GM19239 (cell line): ENCODE results near the gene PGAP3.

ENCODE experiments used
- DNase-seq: peaks from one replicate; pipeline ENCODE4 v3.0.0; 2011; ENCODE audit warnings: low spot score; ENCODE audit not compliant: insufficient read length
- FAIRE-seq: peaks from 2 replicates; lab custom pipeline; 2011; peaks lifted over from hg19 to GRCh38; lab: Jason Lieb, UNC

The PGAP3 gene

DNA sequence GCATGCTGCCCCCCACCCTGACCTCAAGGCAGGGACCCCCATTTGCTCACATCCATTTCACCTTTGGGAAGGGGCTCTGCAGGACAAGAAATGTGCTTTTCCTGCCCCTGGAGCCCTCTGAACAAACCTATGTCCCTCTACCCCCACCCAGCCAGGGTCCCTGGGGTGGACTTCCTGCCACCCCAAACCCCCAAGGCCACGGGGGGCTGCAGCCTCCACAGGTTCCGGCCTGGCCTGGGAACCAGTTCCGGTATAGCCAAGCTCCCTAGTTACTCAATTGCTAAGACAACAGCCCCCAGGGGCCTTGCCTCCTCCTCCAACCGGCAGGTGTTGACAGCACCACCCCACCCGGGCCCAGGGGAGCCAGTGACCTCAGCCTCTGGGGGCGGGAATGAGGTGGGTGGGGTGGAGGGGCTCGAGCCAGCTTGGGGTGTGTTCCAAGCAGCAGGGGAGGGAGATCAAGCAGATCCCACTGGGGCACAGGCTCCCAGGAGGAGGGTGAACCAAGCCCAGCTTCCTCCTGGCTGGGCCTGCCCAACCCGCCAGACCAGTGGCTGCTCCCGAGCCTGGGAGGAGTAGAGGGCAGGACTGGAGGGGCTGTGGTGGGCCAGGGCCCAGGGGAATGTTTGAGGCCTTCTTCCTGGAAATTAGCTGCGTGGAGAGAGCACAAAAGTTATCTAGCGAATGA, 13.0 kb downstream of the PGAP3 start:
- DNase-seq (no peak), FAIRE-seq (peak; percentile 53)

DNA sequence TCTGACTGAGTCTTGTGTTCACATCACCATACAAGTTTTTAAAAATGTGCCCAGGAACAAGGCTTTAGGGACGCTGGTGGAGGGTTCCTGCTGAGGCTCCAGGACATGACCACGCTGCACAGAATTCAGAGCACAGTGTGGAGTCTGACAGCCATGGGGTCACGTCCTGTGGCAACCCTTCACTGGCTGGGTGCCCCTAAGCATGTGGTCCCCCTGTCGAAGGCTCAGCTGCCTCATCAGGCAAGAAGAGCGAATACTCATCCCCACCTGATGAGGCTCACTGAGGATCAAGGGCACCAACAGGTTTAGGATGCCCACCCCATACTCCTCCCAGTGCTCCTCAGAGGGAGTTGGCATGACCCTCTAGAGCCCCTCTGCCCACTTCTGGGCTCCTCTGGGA, 13.7 kb downstream of the PGAP3 start:
- DNase-seq (no peak), FAIRE-seq (no peak)

DNA sequence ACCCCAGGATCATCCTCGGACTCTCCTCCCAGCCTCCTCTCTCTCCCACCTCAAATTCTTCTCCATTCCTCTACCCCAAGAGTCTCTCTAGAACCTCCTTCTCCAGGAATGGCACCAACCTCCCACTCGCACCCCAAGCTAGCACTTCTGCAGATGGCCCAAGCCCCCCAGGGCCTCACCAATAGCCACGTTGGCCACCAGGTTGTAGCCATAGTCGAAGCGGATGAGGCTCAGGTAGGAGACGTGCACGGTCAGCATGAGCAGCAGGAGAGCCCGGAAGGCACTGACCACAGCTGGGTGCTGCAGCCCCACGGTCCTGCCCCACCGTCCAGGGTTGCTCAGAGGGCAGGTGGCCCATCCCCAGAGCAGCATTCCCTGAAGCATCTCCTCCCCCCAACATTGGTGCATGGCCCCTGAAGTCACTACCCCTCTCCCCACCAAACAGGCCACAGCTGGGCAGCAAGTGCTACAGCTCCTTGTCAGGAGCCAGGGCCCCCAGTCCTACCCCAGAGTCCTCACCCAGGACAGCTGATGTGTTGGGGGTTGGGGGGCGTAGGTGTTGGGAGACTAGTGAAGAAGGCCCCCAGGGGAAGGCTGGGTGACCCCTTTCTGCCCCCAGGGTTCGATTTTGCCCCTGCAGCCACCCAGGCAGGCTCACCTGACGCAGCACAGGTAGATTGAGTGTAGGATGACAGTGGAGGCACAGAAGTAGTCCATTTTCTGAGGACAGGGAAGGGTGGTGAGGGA, 14.3 kb downstream of the PGAP3 start:
- no peak for DNase-seq
- no peak for FAIRE-seq

DNA sequence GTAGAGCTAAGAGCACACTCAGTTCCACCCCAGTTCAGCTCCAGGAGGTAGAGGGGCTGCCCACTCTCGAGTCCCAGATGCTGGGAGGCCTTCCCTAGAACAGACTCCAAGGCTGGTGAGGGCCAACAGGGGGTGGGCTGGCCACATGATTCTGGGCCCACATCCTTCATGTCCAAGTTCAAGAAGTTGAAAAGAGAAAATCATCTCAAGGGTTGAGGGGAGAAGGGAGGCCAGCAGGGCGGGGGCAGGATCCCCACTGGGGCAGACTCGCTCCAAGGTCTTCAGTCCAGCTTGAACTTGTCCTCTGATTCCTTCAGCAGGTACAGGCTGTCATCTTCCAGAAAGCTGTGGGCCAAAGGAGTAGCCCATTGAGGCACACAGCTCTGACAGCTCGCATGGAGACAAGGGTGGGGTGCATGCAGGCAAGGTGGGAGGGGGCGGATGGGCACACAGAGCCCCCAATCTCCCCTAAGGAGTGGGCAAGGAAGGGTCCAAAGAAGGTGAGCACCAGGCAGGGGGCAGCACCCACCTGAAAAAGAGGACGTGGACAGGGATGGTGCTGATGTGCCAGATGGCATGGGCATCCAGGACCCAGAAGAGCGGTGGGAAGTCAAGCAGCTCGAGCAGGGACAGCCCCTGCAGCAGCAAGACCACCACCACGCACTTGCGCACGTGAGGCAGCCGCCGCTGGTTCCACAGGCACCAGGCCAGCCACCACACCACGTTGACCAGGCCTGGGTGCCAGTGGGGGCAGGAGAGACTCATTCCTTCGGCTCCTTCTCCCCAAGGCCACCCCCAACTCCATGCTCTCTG, 15.1 kb downstream of the PGAP3 start:
- FAIRE-seq (no peak), DNase-seq (no peak)

DNA sequence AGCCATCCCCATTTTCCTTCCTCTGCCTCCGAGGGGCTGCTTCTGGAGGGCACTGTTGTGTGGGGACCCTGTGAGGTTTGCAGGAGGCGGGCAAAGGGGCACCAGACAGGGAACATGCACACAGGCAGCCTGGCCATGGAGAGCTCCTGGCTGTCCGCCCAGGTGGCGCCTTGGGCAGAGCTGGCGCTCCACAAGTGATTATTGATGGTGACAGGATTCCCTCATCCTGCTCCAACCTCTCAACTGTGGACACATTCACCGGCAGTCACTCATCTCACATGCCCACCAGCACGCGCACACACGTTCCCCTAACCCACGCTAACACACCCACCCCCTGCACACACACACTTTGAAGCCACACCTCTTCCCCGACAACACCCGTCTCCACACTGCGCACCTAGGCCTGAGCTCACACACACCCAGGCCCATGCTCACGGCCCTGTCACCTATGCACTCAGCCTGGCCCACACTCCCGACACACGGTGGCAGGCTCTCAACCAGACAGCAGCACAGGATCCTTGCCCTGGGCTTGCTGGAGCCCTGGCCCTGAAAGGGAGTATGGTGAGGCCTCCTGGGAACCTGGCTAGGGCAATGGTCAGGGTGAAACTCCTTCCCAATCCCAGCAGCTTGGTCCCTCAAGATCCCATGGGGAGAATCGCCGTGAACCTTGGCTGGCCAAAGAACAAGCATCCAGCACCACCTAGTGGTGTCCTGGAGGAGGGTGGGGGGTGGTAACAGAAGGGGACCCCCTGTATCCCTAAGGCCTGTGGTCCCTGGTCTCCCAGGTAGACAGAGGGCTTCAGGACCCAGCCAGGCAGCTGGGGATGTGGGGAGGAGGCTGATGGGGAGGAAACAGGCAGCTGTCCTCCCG, 16.0 kb downstream of the PGAP3 start:
- DNase-seq, result no peak
- no peak for FAIRE-seq

DNA sequence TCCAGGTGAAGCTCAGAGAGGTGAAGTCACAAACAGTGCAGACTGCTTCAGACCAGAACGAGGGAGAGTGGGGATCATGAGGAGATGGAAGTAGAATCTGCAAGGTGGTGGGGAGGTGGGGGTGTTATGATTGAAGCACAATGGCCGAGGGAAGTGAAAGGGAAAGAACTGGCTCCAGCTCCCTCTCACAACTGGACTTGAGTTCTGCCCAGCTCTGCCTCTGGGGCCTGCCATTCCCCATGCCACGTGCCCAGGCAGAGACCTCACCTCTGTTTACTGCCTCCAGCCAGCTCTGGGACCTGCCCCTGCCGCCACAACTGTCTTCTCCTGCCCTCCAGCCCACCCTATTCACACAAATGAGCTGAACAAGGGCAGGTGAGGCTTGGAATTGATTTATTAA, 17.1 kb downstream of the PGAP3 start:
- no peak for DNase-seq
- FAIRE-seq, result no peak

DNA sequence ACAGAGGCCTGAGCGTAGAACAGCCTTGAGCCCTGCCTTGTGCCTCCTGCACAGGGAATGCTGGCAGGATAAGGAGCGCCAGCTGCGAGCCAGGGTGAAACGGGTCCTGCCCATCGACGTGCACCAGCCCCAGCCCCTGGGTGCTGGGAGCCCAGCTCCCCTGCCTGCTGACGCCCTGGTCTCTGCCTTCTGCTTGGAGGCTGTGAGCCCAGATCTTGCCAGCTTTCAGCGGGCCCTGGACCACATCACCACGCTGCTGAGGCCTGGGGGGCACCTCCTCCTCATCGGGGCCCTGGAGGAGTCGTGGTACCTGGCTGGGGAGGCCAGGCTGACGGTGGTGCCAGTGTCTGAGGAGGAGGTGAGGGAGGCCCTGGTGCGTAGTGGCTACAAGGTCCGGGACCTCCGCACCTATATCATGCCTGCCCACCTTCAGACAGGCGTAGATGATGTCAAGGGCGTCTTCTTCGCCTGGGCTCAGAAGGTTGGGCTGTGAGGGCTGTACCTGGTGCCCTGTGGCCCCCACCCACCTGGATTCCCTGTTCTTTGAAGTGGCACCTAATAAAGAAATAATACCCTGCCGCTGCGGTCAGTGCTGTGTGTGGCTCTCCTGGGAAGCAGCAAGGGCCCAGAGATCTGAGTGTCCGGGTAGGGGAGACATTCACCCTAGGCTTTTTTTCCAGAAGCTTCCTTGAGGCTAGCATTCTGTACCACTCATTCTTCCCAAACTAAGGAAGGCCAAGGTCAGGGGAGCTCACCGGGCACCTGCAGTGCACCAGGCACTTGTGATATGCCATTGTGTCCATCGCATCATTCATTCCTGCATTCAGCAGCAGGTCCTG, 17.7 kb downstream of the PGAP3 start:
- DNase-seq (no peak), FAIRE-seq (no peak)

DNA sequence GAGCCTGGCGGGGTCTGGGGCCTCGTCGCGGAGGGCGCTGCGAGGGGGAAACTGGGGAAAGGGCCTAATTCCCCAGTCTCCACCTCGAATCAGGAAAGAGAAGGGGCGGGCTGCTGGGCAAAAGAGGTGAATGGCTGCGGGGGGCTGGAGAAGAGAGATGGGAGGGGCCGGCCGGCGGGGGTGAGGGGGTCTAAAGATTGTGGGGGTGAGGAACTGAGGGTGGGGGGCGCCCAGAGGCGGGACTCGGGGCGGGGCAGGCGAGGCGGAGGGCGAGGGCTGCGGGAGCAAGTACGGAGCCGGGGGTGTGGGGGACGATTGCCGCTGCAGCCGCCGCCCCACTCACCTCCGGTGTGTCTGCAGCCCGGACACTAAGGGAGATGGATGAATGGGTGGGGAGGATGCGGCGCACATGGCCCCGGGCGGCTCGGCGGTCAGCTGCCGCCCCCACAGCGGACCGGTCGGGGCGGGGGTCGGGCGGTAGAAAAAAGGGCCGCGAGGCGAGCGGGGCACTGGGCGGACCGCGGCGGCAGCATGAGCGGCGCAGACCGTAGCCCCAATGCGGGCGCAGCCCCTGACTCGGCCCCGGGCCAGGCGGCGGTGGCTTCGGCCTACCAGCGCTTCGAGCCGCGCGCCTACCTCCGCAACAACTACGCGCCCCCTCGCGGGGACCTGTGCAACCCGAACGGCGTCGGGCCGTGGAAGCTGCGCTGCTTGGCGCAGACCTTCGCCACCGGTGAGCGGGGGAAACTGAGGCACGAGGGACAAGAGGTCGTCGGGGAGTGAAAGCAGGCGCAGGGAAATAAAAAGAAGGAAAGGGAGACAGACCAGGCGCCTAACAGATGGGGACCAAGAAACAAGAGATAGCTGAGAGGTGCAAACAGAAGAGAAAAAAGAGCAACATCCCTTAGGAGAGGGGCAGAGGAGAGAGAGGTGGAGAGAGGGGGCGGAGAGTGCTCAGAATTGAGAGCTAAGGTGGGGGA, 19.6 kb downstream of the PGAP3 start, which contains the start of gene PNMT:
Gene PNMT (plus strand): TSS at position 509 of the 980 bp plus-strand sequence. CDS start 23 bp downstream, at position 532.
- DNase-seq (peak; percentile 76), FAIRE-seq (peak; percentile 84)

DNA sequence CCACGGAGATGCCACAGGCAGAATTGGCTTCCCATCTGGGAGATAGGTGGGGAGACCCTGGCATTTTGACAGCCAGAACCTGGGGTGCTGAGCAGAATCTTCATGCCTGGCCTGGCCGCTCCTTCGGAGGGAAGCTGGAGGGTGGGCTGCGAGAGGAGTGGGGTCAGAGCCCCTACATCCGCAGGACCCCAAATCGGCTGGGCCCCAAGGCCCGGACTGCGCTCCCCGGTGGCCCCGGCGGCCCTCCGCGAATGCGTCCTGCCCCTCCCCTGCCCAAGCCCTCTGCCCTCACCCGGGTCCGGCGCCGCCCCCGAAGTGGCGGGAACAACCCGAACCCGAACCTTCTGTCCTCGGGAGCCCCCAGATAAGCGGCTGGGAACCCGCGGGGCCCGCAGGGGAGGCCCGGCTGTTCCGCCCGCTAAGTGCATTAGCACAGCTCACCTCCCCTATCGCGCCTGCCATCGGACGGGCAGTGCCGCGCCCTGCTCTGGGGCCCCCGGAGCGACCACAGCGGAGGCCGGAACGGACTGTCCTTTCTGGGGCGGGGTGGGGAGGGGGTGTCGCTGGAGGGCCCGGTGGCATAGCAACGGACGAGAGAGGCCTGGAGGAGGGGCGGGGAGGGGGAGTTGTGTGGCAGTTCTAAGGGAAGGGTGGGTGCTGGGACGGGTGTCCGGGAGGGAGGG, 20.5 kb downstream of the PGAP3 start:
- FAIRE-seq (no peak), DNase-seq (no peak)

DNA sequence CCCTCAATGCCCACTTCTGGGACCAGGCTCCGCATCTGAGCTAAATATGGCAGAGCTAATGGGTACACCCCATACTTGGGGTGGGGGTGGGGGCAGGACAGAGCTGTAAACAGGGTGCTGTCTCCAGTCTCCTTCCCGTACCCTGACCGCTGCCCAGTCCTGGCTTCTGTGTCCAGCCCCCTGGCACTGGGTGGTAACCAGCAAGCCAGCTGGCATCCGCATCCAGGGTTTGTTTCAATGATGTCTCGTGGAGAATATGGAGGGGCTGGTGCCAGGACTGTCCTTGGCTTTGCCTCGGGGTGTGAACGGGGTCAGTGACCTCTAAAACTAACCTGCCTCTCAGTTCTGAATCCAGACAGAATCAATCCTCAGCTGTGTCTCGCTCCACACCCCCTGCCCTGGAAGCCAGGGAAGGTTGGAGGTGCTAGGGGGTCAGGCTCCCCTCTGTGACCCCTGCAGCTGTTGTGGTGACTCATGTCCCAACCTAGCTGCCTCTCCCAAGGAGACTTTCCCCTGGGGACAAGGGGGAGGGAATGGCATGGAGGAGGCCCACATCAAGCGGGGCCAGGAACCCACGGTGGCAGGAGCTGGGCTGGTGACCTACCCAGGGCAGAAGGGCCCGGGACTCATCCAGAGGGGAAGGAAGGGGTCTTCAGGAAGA, 21.1 kb downstream of the PGAP3 start:
- DNase-seq (no peak), FAIRE-seq (no peak)

DNA sequence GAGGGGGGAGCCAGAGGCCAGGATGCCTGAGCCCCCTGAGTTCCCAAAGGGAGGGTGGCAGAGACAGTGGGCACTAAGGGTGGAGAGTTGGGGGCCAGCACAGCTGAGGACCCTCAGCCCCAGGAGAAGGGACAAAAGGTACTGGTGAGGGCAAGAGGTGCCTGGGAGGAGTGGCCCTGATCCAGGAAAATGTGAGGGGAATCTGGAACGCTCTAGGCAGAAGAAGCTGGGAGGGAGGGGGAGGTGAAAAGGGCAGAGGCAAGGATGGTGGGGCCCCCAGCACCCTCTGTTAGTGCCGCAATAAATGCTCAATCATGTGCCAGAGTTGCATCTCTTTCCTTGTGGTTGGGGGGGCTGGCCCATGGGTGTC, 21.6 kb downstream of the PGAP3 start:
- FAIRE-seq, result no peak
- no peak for DNase-seq

DNA sequence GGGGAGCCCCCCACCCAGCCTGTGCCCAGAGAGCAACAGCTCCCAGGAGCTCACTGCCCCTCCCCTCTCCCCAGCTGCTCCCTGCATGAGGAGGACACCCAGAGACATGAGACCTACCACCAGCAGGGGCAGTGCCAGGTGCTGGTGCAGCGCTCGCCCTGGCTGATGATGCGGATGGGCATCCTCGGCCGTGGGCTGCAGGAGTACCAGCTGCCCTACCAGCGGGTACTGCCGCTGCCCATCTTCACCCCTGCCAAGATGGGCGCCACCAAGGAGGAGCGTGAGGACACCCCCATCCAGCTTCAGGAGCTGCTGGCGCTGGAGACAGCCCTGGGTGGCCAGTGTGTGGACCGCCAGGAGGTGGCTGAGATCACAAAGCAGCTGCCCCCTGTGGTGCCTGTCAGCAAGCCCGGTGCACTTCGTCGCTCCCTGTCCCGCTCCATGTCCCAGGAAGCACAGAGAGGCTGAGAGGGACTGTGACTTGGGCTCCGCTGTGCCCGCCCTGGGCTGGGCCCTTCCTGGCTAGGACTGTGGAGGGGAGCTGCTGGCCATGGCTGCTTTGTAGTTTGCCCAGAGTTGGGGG, 22.1 kb downstream of the PGAP3 start:
- FAIRE-seq (no peak), DNase-seq (no peak)

DNA sequence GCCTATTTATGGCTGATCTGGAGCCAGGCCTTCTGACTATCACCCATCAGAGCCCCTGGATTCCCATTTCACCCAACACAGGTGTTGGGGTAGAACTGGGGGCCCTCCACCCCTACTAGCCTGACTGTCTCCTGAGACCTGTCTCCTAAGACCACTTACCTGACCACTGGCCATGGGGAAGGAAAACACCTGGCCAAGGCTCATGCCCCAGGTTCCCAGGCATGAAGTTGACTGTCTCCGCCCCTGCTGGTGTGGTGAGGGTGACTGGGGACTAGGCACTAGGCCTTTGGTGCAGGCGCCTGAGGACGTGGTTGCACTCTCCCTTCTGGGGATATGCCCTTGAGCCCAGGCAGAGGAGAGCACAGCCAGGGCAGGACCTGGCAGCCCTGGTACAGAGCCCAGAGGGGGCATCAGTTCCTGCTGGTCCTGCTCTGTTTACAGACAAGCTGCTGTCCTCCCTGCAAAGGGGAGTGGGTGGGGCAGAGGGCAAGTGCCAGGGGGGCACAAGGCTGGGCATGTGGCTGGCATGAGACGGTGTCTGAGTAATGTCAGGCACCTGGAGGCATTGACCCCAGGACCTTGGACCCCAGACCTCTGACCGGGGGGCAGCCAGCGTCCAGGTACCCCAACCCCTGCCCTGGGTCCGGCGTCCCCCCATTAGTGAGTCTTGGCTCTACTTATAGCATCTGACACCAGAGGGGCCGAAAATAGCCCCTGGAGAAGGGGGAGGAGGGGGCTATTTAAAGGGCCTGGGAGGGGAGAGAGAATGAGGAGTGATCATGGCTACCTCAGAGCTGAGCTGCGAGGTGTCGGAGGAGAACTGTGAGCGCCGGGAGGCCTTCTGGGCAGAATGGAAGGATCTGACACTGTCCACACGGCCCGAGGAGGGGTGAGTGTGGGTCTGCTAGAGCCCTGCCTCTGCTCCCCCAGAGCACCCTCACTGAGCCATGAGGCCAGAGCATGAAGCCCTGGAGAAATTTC, 23.0 kb downstream of the PGAP3 start, which contains the start of gene TCAP:
Gene TCAP (plus strand): TSS at position 769 of the 981 bp plus-strand sequence. CDS start 11 bp downstream, at position 780.
- DNase-seq (no peak), FAIRE-seq (no peak)

DNA sequence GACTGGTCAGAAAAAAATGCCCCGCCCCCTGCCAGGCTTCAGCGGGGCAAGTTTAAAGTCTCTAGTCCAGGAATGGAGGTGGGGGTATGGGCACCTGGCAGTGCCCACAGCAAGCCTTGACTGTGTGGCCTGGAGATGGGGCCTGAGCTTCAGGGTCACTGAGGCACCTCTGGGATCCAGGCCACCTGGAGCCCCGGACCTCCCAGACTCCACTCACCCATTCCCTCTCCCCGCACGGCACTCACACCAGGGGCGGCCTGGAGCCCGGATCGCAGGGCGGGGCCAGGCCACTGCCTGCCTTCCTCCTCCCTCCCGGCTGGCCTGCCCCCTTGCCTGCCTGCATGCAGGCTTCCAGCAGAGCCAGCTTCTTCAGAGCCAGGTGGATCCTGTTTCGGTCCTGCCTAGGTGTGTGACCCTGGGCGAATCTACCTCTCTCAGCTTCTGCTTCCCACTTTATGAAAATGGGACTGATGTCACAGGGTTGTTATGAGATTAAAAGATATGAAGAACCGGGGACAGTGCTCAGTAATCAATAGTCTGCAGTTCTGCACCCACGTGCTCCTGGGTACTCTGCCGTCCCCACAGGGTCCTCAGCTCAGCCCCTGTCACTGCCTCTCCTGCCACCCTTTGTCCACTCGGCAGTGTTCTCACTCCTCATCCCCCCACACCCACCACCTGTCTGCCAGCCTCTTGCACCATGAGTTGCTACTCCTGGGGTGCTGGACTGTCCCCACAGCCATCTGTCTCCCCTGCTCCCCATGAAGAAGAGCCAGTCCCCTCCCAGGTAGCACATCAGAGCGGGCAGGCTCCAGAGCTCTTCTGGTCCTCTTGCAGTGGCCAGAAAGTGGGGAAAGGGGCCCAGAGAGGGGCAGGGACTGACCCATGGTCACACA, 23.9 kb downstream of the PGAP3 start:
- DNase-seq (no peak), FAIRE-seq (no peak)
